NCI-H2029 (cell line): ENCODE measurements around the gene DLST.

Experiments
- DNase-seq: peaks from one replicate; lab custom pipeline; 2025; lab: John Stamatoyannopoulos, UW

Gene DLST

GRCh38 chr14:74881431-74882102, at the start of gene DLST:
Gene DLST, plus strand, starts transcription at chr14:74881916. Its CDS starts 38 bp downstream, at chr14:74881954.
- peak; percentile 48 for DNase-seq

GRCh38 chr14:74832849-74833248, 48.9 kb upstream of the DLST start:
- no peak for DNase-seq

DNA sequence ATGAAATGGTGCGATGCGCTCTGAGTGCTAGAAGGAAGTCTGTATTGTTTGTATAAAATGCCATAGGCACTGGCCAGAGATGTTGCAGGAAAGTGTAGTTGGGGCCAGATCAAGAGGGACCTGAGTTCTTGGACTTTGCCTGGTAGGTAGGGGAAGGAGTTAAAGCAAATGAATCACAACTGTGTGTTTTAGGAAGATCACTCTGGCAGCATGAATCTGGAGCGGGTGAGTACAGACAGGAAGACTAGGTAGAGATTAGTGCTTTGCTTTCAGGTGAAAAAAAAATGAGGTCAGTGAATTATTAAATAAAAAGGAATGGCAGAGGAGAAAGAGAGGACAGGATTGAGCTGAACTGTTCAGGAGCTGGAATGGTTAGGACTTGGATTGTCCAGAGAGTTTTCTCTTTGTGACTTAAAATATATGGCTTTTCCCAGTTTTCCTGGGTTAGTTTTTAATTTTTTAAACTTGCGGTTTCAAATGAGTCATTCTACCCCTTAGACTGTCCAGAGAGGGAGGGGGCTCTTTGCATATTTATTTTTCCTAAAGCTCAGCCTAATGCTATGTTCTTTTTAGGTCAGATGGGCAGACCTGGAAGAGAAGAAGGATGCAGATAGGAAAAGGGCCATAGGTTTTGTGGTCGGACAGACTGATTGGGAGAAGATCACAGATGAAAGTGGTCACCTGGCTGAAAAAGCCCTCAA, 46.9 kb upstream of the DLST start:
- DNase-seq, result no peak

- no peak for DNase-seq
Observed at GRCh38 chr14:74835645-74836250, 46.0 kb upstream of the DLST start.

GRCh38 chr14:74836251-74836960, 45.3 kb upstream of the DLST start:
- no peak for DNase-seq

DNA sequence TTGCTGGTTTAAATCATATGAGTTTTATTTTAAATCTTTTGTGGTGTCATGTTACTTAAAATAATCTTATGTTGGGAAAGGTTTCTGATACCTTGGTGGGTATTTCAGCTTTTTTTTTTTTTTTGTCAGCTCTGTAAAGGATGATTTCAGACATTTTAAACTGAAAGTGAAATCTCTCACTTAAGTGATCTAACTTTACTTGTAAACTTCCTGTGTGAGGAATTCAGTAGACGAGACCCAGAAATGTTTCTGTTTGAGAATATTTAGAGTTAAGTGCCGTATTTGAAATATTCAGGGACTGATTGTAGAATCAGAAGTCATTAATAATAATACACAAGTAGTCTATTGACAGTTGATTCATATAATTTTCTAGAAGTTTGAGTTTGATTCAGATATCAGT, 43.5 kb upstream of the DLST start:
- no peak for DNase-seq

DNA sequence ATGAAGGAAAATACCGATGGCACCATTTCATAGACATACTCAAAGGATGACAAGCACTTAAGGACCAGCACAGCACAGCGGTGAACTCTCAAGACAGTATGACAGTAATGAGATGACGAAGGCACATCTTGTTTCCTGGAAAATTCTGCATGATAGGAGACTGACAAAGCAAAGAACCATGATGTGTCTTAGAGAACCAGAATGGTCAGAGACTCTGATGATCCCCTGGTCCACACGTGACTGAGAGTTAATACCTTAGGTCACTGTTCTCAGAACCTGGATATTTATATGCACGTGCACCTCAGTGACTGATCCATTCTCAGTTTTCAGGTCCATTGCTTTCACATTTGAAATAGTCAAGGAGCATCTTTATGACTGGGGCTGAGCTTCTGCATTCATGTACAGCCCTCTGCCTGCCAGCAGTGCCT, 41.1 kb upstream of the DLST start:
- DNase-seq, result no peak

GRCh38 chr14:74841230-74842207, 40.2 kb upstream of the DLST start:
- DNase-seq, result no peak

GRCh38 chr14:74843653-74844052, 38.1 kb upstream of the DLST start:
- DNase-seq, result no peak

- DNase-seq, result no peak
Observed at GRCh38 chr14:74846168-74846567, 35.5 kb upstream of the DLST start.

DNA sequence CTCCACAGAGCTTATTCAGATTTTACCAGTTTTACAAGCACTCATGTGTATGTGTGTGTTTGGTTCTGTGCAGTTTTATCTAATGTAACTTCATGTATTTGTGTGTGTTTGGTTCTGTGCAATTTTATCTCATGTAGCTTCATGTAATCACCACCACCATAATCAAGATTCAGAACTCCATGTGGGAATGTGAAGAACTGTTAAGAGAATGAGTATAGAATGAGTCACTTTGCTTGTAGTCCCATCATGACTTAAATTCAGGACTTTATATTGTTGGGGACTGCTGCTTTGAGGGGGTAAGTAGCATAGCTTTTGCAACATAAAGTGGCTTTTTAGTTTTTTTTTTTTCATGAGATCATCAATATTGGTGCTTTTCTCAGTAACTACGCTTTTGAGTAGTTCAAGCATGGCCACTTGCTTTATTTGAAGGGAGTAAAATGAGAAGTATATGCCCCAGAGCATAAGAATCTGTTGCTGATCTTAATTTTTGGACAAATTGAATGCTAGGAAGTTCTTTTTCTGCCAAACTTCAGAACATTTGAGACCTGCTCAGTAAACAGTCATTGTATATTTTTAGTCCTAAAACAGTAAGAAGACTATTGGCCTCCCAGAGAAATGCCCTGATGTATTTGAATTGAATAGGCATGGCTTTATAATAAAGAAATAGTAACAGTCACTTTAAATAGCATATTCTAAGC, 34.6 kb upstream of the DLST start:
- DNase-seq, result no peak

DNA sequence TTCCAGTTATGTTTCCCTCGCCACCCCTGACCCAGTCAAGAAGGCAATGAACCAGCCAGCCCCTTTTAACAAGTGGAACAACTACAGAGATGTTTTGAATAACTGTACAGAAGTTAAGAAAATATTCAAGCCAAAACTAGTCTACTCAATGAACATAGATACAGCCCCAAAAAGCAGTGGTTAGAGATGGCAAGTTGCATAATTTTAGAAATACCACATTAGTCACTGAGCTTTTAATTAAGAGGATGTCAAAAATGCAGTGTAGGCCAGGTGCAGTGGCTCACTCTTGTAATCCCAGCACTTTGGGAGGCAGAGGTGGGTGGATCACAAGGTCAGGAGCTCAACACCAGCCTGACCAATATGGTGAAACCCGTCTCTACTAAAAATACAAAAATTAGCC, 32.9 kb upstream of the DLST start:
- DNase-seq, result no peak

DNA sequence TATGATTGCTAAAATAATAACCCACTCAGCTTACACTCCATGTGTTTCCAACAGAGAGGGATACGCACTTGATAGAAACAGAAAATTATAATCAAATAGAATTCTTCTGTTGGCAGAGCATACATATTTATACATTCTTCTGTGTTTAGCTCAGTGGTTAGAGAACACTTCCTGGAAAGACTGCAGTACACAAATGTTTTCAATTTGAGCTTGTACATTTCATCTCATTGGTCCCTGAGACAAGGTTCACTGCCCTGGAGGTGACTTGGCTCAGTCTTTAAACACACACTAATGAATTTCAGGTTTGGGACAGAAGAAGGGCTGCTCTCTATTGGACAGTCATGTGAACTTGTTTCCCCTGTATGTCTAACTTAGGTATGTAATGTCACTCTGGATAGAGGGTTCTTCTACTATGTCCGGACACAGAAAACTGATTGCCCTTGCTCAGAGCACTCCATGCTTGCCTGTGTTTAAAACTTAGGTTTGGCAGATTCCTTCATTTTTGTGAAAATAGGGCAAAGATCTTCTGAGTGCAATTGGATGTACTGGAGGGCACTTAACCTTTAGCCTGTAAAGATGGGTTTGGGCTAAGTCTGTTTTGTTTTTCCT, 28.7 kb upstream of the DLST start:
- no peak for DNase-seq

- no peak for DNase-seq
Observed at GRCh38 chr14:74853581-74853980, 28.1 kb upstream of the DLST start.

DNA sequence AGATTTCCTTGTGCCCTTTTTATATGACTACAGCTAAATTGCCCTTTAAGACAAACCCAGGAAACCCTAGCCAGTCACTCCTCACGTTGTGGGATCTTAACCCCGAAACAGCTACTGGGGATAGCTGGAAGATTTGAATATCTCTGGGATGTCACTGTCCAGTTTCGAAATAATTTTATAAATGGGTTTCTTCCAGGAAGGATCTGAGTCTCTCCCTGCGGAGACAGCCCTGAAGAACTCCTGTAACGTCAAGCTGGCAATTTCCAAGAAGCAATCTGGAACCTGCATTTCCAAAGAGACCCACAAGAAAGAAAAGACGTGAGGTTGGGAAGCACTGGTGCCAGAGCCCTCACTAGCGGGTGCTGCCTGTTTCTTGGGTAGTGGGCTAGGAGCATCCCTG, 26.7 kb upstream of the DLST start:
- DNase-seq, result no peak

DNA sequence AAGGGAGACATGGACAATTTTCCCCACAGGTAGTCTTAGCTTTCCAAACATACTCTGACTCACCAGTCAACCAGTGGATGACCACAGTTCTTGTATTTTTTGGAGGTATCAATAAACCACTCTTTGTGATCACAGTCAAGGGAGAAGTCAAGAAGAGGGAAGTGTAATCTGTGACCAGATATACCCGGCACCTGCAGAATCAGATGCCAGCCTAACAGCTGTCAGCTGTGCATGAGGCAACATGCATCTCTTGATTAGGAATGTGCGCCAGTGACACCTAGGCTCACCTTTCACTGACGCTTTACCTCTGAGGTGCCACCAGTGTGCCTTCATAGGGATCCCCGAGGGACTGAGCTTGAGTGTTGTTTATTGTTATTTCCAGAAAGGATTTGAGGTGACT, 25.8 kb upstream of the DLST start:
- no peak for DNase-seq

- no peak for DNase-seq
Observed at GRCh38 chr14:74856366-74856765, 25.4 kb upstream of the DLST start.

DNA sequence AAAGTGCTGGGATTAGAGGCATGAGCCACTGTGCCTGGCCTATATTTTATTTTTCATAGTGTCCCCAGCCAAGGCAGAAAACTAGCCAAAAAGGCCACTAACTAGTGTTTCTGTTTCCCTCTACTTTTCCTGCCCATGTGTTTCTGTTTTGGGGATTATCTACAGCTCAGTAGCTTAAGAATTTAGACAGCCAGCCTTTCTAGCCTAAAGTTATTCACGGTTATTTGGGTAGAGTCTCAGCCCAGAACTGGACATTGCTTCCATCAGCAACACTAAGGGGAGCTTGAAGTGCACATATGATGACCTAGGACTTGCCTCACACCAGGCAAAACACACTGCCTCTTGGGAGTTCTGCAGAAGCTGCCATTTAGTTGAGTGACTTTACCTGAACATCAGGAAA, 23.7 kb upstream of the DLST start:
- DNase-seq, result no peak

DNA sequence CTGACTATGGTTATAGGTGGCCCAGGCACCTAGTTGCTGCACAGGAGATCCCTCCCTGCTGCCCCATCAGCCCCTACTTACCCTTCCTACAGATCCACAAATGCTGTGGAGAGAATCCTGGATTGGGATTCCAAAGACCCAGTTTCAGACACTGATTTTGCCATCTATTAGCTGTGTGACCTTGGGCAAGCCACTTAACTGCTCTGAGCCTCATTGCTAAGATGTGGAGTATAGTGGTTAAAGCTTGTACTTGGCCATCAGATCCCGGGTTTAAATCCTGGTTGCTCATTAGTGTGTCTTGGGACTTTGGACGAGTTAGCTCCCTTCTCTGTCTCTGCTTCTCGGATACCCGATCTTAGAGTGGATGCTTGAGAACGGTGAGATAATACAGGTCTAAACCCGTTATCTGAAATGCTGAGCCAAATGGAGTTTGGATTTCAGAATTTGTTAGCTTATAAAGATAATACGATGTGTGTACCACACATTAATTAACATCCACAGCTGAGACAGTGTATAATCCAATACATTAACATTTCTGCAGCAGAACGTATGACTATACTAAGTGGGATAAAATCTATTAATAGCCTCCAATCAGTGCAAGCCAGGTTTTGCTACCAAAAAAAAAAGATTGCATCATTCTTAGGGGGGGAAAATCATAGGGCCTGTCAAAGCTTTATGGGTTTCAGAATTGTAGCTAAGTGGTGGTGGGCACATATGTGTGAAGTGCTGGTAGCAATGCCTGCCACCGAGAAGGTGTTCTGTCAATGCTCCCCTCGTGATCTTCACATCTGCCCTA, 21.8 kb upstream of the DLST start:
- DNase-seq, result no peak
